Progenitor cell of endocrine pancreas (in vitro differentiated cells): ENCODE measurements around the gene BCL2L11. TPM values are rescaled to one million over a fixed set of nuclear protein-coding genes. Genes with fewer than 3 reads are reported as not detected.

Experiments
- DNase-seq: peaks from one replicate; pipeline ENCODE4 v3.0.0; 2021; ENCODE audit warnings: low spot score; ENCODE audit not compliant: unreplicated experiment
- H3K27ac Mint-ChIP-seq: 2 replicates; pipeline ENCODE4 v1.8.0; 2021; ENCODE audit warnings: mild to moderate bottlenecking, moderate library complexity, mixed read lengths
- H3K27me3 Mint-ChIP-seq: 2 replicates; pipeline ENCODE4 v1.8.0; 2021; ENCODE audit warnings: mixed read lengths
- H3K36me3 Mint-ChIP-seq: 2 replicates; pipeline ENCODE4 v1.8.0; 2022; ENCODE audit warnings: mixed read lengths; ENCODE audit not compliant: insufficient read depth
- H3K4me1 Mint-ChIP-seq: 2 replicates; pipeline ENCODE4 v1.8.0; 2021; ENCODE audit warnings: low read depth, mixed read lengths
- H3K4me3 Mint-ChIP-seq: 2 replicates; pipeline ENCODE4 v1.8.0; 2021; ENCODE audit warnings: low read depth, mild to moderate bottlenecking, moderate library complexity, mixed read lengths
- H3K9me3 Mint-ChIP-seq: 2 replicates; pipeline ENCODE4 v1.8.0; 2021; ENCODE audit warnings: low read depth, mixed read lengths
- total RNA-seq: library from RNA; stranded (reverse); gene quantifications from 2 replicates; pipeline ENCODE4 v1.2.1, GENCODE V29; 2021
- TF ChIP-seq, protein P1 (sequence below): fragments of 200-600 bp; sonication (generic); IDR thresholded peaks from one replicate; pipeline ENCODE4 v1.5.0; 2021; ENCODE audit warnings: antibody characterized with exemption, mild to moderate bottlenecking; ENCODE audit not compliant: unreplicated experiment

BCL2L11 gene
- total RNA-seq, 1 donor from 2014 or later = 27.7 TPM

GRCh38 chr2:111189106-111189505, 68.4 kb downstream of the BCL2L11 start:
- TF ChIP-seq, protein P1, sequence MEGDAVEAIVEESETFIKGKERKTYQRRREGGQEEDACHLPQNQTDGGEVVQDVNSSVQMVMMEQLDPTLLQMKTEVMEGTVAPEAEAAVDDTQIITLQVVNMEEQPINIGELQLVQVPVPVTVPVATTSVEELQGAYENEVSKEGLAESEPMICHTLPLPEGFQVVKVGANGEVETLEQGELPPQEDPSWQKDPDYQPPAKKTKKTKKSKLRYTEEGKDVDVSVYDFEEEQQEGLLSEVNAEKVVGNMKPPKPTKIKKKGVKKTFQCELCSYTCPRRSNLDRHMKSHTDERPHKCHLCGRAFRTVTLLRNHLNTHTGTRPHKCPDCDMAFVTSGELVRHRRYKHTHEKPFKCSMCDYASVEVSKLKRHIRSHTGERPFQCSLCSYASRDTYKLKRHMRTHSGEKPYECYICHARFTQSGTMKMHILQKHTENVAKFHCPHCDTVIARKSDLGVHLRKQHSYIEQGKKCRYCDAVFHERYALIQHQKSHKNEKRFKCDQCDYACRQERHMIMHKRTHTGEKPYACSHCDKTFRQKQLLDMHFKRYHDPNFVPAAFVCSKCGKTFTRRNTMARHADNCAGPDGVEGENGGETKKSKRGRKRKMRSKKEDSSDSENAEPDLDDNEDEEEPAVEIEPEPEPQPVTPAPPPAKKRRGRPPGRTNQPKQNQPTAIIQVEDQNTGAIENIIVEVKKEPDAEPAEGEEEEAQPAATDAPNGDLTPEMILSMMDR = no peak
- no peaks in the 10 kb centered on the region for H3K9me3 Mint-ChIP-seq
- H3K4me3 Mint-ChIP-seq = no peak overlapping the region
- peaks cover 11% of the 10 kb centered on the region for H3K4me1 Mint-ChIP-seq
- no peaks in the 10 kb centered on the region for H3K36me3 Mint-ChIP-seq
- peaks cover 31% of the 10 kb centered on the region for H3K27me3 Mint-ChIP-seq
- no peak for DNase-seq
- H3K27ac Mint-ChIP-seq = no peak overlapping the region

DNA sequence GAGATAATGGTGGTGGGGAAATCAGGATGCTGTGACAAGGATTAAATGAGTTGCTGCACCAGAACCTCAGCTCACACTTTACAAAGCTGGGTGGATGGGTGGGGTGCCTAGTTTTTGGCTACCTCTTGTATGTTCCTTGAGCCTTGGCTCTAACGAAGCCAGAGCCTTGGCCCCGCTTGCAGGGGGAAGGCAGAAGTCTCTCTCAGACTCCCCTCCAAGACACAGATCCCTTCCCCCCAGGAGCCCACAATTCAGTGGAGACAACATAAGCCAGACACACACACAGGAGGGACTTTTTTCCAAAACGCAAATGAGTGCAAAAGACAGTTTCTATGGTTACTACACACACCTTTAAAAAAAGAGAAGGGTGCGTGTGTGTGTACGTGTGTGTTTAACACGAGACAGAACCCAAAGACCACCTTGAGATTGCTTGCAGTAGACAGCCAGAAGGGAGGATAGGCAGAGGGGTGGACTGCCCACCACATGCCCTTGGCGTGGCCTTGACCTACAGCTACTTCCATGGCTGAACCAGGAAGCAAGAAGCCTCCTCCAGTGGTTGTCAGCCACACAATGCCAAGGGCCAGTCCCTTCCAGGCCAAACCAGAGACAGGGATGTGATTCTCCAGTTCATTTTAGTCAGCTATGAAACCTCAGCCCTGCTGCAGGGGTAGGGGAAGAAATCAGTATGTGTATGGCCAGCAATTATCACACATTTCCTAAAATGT, 70.3 kb downstream of the BCL2L11 start:
- Mint-ChIP-seq H3K4me1 (peaks cover under 1% of the 10 kb centered on the region), H3K36me3 (no peaks in the 10 kb centered on the region), H3K9me3 (no peaks in the 10 kb centered on the region), H3K4me3 (no peak overlapping the region), H3K27me3 (peaks cover 24% of the 10 kb centered on the region), H3K27ac (no peak overlapping the region)
- no peak for DNase-seq
- TF ChIP-seq, protein P1 = no peak

- no peak for DNase-seq
- no peak overlapping the region for H3K4me3 Mint-ChIP-seq
- H3K9me3 Mint-ChIP-seq = no peaks in the 10 kb centered on the region
- H3K27me3 Mint-ChIP-seq = peaks cover 21% of the 10 kb centered on the region
- H3K4me1 Mint-ChIP-seq = no peaks in the 10 kb centered on the region
- H3K27ac Mint-ChIP-seq = no peak overlapping the region
- H3K36me3 Mint-ChIP-seq = no peaks in the 10 kb centered on the region
- TF ChIP-seq, protein P1 = no peak
These were observed 71.2 kb downstream of the BCL2L11 start for GRCh38 chr2:111191877-111192276.

GRCh38 chr2:111192776-111193368, 72.2 kb downstream of the BCL2L11 start:
- no peak overlapping the region for H3K4me3 Mint-ChIP-seq
- H3K9me3 Mint-ChIP-seq = no peaks in the 10 kb centered on the region
- no peak for DNase-seq

DNA sequence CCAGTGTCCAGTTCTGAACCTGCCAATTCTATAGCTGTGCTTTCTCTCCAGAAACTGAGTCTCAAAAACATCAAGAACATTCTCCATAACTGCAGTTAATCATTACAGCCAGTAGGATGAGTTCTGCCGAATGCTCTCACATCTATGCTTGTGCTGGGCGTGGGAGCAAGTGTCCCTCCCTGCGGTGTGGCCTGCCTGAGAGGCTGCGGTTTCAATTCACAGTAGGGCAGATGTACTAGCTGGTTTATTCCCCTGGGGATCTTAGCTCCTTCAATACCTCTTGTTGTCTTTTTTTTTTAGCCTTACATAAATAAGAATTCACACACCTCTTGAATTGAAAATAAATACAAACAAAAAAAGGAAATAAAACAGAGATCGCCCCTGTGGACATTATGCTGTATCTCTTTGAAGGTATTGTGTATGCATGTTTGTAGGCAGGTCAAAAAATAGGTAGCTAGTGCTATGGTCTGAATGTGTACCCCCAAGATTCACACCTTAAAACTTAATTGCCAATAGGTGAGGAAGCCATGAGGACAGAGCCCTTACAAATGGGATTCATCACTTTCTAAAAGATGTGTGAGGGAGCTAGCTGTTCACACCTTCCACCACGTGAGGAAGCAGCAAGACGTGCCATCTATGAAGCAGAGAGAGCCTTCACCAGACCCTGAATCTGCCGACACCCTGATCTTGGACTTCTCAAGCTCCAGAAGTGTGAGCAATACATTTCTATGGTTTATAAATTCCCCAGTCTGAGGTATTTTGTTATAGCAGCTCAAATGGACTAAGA, 74.3 kb downstream of the BCL2L11 start:
- H3K4me3 Mint-ChIP-seq = no peak overlapping the region
- peaks cover 21% of the 10 kb centered on the region for H3K27me3 Mint-ChIP-seq
- H3K36me3 Mint-ChIP-seq = no peaks in the 10 kb centered on the region
- no peaks in the 10 kb centered on the region for H3K4me1 Mint-ChIP-seq
- H3K27ac Mint-ChIP-seq = no peak overlapping the region
- TF ChIP-seq, protein P1 = no peak
- no peak for DNase-seq
- no peaks in the 10 kb centered on the region for H3K9me3 Mint-ChIP-seq

More at GRCh38 chr2:111192776-111193368, 72.2 kb downstream of the BCL2L11 start:
- H3K36me3 Mint-ChIP-seq = no peaks in the 10 kb centered on the region
- H3K27me3 Mint-ChIP-seq = peaks cover 16% of the 10 kb centered on the region
- H3K27ac Mint-ChIP-seq = no peak overlapping the region
- H3K4me1 Mint-ChIP-seq = no peaks in the 10 kb centered on the region
- TF ChIP-seq, protein P1 = no peak
